H4 (cell line): ENCODE measurements around the gene STIM1. TPM values are rescaled to one million over a fixed set of nuclear protein-coding genes. Genes with fewer than 3 reads are reported as not detected.
"Not testable (repeated sequence)": the region's sequence is repeated elsewhere in the genome, so short reads cannot be mapped to it uniquely, and the experiment has no call there.

Source experiments
- DNase-seq: peaks from one replicate; pipeline ENCODE4 v3.0.0-alpha.2; 2015; ENCODE audit warnings: low spot score
- total RNA-seq: library from RNA; depleted of rRNA; stranded (reverse); fragments of >200 nt; shearing (Covaris generic); gene quantifications from 2 replicates; pipeline ENCODE4 v1.2.3, GENCODE V29; 2014; rRNA removed

Gene STIM1
- 22.1 and 22.7 TPM in 2 replicates for total RNA-seq

DNA sequence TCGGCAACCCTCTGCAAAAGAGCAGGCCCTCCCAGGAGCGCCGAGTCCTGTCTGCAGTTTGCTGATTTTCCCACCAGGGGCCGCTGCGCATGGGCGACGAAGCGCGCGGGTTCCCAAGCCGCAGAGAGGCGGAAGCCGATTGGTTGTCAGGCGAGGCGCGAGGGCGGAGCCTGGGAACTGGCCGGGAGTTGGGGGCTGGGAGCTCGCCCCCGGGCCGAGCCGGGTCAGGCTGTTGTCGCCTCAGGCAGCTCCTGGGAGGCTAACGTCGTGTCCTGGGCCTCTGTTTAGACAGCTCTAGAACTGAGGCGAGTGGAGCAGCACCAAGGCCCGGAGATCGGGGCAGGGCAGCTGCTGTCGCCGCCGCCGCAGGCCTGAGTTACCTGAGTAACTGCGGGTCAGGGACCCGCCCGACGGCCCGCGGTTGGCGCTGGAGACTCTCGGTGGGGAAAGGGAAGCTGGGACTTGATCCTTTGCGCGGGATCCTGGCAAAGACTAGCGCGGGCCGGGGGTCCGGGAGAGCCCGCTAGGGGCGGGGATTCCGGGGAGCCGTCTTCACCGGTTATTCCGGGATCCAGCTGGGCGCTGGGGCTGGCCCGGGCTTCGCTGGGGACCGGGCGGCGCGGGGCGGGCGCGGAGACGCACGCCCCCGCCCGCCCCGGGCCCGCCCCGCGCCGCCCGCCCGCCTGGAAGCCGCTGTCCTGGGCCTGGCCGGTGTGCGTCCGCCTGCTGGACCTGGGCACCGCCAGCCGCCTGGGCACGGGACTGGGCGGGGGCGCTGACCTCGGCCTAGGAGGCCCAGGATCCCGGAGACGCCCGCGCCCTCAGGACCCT, at the start of gene STIM1:
TSS of gene STIM1 (plus strand) at position 688 of the 831 bp plus-strand sequence. CDS start 607 bp downstream, outside the sequence.
- DNase-seq, result peak; percentile 90

DNA sequence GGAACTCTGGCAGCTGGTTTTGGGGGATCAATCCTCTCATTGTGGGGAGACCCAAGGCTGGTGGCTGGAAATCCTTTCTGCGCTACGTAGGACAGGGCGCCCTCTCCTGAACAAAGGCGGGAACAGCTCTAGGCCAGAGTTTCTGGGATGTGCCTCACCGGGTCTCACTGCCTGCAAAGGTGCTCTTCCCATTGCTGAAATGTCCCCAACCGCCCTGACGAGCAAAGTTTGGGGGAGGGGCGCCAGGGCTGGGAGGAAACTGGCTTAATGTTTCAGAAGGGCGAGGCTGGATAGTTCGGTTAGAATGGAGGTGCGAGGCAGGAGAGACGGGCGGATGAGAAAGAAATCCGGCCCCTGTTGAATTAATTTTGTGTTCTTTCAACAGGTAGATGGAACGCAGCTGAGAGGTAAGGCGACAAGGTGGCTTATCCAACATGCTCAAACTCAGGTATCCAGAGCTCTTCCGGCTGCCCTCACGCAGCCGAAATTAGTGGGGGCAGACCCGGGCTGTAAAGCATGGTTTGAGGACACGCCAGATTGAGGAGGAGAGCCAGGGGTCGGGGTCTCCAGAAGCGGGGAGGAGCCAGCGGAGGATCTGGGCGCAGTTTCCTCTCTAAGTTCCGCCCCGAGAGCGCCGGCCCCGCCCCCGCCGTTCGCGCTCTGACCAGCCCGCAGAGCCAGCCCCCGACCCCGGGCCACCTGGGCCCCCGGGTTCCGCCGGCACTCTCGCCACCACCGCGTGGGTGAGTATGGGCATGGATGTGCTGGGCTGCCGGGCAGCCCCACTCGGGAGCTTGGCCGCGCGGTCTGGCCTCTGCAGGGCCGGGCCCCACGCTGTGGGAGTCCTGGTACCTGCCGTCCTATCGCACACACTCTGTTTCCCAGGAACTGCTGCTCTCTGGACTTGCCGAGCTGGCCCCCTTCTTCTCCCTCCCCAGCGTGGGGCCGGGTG, 47.3 kb upstream of the STIM1 start, which contains the start of gene PGAP2:
TSS of gene PGAP2 (plus strand) at position 652 of the 952 bp plus-strand sequence. CDS start 2,700 bp downstream, outside the sequence.
- peak; percentile 51 for DNase-seq

DNA sequence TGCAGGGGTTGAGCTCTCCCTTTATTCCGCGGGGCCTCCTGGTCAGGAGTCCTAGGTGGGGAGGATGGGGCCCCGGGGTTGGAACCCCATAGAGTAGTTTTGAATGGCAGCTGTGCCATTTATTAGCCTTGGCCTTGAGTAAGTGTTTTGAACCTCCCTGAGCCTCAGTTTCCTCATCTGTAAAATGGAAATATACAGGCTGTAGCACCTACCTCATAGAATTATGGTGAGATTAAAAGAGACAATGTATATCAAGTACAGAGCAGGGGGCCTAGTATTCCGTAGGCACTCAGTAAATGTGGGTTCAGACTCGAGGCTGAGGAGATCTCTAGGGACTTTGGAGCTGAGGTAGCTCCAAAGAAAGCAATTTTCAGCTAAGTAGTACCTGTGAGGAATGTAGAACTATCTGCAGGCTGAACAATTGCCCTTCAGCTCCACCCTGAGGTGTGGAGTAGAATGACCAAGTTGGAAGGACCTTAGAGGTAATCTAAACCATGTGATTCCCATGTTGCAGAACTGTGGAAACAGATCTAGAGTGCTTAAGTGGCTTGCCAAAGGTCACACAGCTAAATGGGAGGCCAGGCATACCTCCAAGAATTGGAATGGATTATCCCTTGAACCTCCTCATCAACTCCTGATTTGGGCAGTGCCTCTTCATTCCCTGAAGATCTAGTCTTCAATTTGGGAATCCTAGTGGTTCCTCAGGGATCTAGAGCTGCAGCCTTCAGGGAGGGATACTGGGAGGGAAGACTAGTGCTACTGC, 46.4 kb upstream of the STIM1 start:
- DNase-seq, result peak; percentile 61

DNA sequence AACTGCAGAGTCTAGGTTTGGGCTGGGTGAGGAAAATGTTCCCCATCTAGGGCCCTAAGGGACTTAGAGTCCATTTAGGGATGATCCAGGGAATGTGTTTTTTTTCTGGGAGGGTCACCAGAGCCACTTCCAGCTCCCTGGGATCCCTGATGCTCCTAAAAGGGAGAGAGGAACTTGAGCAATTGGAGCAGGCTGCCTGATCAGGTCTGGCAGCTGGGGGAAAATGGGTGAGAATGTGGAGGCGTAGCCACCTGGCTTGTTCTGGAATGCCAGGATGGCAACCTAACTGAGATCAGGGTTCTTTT, 45.9 kb upstream of the STIM1 start:
- no peak for DNase-seq

DNA sequence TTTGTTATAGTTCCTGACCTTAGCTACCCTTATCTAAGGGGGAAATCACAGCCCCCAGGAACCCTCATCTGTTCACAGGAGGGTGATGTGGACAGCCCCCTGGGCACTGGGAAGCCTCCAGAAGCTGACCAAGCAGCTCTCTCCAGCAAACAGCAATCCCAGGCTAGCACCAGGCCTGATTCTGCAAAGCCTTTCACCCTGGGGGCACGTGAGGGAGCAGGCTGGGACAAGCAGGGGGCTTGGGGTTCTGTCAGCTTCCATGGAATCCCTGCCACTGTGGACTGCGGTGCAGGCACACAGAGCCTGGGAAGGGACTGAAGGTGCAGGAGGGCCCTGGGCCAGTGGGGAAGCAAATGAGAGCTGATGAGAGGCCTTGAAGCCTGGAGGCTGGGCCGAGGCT, 45.0 kb upstream of the STIM1 start:
- no peak for DNase-seq

DNA sequence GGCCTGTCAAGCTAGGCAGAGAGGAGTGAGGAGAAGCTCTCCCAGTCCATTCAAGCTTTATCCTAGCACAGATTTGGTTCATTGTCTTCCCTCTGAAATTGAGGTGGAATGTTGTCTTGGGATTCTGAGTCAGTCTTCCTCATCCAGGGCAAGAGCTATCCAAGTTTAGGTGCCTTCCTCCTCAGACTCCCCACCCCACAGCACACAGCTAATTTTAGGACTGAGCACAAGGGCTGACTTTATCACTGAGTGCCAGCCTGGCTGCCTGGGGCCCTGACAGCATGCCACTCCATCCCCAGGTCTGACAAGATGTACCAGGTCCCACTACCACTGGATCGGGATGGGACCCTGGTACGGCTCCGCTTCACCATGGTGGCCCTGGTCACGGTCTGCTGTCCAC, 44.5 kb upstream of the STIM1 start:
- no peak for DNase-seq

DNA sequence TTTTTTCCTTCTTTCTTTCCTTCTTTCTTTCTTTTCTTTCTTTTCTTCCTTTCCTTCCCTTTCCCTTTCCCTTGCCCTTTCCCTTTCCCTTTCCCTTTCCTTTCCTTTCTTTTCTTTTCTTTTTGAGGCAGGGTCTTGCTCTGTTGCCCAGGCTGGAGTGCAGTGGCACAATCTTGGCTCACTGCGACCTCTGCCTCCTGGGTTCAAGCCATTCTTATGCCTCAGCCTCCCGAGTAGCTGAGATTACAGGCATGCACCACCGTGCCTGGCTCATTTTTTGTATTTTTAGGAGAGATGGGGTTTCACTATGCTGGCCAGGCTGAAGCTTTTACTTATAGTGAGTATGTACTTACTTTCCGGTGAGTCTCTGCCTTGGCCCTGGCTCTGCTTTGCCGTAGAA, 40.6 kb upstream of the STIM1 start:
- not testable (repeated sequence) for DNase-seq

DNA sequence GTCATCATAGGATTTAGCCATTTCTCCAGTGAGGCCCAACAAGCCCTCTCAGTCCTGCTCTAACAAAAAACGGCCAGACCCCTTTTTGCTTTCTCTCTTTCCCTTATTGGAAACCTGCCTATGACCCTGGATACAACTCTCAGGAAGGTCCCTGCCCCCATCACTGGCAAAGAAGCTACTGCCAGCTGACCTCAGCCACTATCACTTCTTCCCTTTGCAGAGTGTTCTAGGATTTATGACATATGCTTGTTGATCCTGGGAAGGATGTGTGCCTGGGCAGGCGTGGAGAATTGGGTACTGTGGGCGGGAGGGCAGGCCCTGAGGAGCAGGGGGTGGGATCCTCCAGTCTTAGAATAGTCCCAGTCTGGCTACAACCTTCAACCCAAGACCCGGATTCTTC, 39.6 kb upstream of the STIM1 start:
- no peak for DNase-seq

DNA sequence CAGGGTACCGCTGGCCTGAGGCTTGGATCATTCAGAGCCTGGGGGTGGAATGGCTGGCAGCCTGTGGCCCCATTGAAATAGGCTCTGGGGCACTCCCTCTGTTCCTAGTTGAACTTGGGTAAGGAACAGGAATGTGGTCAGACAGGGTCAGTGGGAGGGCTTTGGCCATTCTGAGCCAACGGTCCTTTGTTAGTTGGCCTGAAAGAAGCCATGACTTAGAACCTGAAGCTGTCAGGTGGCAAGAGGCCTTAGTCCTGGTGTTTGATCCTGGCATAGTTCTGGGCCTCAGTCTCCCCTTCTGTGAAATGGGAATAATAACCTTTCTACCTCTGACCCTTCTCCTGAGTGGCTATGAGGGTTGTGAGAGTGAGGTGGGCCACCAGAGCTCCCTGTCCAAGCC, 38.8 kb upstream of the STIM1 start:
- no peak for DNase-seq

DNA sequence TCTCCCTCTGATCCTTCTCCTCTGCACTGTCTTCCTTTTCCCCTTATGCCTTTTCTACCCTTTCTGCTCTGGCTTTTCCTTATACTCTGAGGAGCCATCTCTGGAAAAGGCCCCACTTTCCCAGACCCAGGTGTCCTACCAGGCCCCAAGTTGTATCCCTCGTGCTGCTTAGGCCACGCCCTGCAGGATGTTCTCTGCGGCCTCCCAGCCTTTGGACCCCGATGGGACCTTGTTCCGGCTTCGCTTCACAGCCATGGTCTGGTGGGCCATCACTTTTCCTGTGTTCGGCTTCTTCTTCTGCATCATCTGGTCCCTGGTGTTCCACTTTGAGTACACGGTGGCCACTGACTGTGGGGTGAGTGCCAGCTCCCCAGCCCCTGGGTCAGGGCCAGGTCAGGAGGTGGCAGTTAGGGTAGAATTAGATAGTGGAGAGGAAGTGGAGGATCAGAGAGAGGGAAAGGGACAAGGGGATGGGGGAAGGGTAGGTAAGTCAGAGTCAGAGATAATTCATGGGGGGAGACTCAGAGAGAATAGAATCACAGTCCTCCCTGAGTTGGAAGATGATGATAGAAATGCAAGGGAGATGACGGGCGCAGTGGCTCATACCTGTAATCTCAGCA, 38.2 kb upstream of the STIM1 start:
- DNase-seq, result no peak

DNA sequence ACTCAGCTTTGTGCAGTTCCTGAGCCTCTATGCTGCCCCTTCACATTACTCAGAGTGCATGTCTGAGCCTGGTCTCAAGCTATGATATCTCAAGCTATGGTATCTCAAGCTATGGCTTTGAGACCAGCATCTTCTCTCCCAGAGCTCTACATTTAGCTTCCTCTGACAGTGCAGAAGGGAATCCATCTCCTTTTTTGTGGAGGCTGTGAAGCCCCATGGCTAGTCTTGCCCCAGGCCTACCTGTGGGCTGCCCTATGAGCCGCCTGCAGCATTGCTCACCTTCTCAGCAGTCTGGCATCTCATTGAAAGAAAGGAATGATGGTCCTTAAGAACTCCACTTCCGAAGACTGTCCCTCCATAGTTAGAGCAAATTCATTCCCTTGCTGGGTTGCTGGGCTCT, 34.5 kb upstream of the STIM1 start:
- no peak for DNase-seq

DNA sequence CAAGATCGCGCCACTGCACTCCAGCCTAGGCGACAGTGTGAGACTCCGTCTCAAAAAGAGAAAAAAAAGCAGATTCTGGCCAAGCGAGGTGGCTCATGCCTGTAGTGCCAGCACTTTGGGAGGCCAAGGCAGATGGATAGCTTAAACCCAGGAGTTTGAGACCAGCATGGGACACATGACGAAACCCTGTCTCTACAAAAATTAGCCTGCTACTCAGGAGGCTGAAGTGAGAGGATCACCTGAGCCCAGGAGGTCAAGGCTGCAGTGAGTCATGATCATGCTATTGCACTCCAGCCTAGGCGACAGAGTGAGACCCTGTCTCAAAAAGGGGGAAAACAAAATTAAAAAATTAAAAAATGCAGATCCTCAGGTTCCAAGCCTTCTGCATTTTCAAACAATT, 33.2 kb upstream of the STIM1 start:
- no peak for DNase-seq

DNA sequence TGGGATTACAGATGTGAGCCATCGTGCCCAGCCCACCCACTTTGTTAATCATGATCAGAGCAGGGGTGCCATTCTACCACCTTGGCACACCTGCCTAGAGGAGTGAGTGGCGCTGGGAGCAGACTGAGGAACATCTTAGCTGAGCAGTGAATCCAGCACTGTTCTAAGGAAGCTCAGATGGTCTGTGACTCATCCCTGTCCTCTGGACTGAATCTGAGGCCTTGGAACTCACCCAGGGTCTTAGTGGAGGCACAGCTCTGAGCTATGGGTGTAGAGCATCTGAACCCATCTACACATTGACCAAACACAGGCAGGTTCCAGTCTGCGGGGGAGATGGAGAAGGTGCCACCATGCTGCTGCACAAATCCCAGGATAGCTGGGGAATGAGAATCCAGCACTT, 32.2 kb upstream of the STIM1 start:
- DNase-seq, result no peak

DNA sequence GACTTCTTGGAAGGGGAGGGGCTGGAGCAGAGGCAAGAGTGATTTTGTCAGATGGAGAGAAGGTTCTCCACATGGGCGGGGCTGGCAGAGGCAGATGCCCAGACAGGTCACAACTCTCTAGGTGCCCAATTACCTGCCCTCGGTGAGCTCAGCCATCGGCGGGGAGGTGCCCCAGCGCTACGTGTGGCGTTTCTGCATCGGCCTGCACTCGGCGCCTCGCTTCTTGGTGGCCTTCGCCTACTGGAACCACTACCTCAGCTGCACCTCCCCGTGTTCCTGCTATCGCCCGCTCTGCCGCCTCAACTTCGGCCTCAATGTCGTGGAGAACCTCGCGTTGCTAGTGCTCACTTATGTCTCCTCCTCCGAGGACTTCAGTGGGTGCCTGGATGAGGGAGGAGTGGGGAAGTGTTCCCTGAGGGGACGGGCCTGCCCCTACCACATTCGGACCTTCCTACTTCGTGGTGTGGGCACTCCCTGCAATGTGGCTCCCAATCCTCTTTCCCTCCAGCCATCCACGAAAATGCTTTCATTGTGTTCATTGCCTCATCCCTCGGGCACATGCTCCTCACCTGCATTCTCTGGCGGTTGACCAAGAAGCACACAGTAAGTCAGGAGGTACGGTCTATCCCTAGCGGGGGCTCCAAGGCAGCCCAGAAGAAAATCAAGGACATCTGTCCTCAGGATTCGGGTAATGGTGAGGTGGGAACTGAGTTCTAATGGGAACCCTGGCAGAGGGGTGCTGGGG, 31.5 kb upstream of the STIM1 start:
- DNase-seq, result no peak

DNA sequence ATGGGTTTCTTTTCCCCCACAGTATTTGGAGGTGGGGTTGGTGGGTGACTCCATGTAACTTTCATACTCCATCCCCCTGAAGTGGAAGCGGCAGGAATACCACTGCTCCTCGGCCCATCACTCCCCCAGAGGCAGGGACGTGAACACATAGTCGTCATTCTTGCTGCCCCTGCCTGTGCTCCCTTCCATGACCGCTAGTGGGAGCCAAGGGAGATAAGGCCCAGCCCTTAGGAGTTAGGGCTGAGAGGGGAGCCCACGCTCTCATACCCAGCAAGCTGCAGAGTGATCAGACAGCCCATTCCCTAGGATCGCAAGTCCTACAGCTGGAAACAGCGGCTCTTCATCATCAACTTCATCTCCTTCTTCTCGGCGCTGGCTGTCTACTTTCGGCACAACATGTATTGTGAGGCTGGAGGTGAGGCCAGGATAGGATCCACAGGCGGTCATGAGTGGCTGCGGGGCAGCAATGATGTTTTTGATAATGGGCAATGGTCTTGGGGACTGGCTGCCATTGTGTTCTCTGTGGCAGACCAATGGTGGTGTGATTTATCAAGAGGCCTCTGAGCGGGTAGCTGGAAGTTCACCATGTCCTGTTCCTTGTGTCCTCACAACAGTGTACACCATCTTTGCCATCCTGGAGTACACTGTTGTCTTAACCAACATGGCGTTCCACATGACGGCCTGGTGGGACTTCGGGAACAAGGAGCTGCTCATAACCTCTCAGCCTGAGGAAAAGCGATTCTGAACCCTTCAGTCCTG, 30.6 kb upstream of the STIM1 start:
- DNase-seq, result peak; percentile 76

DNA sequence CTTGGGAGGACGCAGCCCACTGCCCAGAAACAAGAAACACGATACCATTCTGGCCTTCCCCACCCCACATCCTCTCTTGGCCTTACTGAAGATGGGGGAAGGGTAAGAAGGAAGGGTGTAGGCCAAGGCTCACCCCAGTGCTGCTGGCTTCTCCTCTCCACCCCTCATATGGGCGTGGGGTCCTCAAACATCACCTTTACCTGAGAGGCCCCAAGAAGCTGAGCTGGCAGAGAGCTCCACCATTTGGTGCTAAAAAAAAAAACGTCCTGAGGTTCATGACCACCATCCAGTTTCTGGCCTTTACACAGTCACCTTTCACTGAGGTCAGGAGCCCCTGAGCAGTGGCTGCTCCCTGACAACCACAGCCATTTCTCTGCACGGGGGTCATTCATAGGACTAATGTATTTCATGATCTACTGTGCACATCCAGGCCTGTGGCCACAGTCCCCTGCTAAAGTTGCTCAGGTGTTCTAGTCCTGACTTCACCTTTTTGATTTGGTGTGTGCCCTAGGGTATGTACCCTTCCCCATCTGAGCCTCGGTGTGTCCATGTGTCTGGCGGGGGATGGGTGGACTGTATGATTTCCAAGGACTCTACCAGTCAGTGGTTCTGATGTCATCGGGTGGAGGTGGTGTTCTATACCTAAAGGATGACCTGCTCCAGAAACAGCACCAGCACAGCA, 29.9 kb upstream of the STIM1 start:
- DNase-seq, result no peak

DNA sequence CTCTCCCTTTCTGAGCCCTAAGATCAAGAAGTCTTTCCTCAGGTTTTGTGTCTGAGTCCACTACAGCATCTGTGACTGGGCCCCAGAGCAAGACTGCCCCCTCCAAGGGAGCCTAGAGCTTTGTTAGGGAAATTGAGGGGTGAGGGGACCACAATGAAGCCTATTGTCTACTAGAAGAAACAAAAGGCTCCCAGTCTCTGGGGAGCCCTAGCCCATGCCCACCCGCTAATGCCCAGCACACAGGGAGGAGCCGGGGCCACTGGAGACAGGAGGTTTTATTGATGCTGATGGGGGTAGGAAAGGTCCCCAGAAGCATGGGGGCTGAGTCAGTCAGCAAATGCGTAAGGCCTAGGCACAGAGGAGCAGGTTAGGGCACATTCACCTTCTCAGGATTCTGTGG, 28.7 kb upstream of the STIM1 start:
- no peak for DNase-seq

DNA sequence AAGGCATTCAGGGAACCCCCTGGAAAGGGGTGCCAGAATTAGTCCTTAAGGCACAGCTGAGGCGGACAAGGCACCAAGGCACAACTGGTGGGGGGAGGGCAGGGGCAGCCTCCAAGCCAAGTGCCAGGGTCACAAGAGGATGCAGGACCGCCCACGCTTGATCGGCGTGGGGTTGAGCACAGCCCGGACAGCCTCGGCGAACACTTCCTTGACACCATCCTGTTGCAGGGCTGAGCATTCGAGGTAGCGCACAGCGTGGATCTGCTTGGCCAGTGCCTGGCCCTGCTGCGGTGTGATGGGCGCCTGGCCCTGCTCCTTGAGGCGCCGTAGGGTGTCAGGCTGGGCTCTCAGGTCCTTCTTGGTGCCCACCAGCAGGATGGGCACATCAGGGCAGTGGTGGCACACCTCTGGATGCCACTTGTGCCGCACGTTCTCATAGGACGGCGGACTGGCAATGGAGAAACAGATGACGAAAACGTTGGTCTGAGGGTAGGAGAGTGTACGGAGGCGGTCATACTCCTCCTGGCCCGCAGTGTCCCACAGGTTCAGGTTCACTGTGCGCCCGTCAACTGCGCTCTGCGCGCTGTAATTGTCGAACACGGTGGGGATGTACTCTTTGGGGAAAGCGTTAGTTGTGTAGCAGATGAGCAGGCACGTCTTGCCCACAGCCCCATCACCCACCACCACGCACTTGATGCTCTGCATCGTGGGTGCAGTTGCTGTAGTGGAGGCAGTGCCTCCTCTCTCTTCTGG, 27.9 kb upstream of the STIM1 start:
- DNase-seq, result no peak

DNA sequence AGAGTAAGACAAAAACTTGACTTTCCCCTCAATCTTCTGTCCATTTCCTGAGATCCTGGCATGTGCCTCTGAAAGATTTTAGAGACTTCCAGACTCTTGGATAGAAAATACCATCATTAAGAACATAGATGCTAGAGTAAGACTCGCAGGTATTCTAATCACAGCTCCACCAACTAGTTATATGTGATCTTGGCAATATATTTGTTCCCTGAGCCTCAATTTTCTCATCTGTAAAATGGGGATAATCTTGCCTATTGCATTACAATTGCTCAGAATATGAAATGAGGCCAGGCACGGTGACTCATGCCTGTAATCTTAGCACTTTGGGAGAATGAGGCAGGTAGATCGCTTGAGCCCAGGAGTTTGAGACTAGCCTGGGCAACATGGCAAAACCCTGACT, 25.4 kb upstream of the STIM1 start:
- DNase-seq, result no peak
